Heart right ventricle (tissue), 16 donors: ENCODE results near the gene C5orf47. TPM values are rescaled to one million over a fixed set of nuclear protein-coding genes. Genes with fewer than 3 reads are reported as not detected.
A peak's percentile ranks its signal among the peaks of the same experiment; 100 is the strongest.

ENCODE experiments used
- ATAC-seq, 8 donors: fragments of 200-7000 bp; cut with Tn5 transposase; one replicate each; pipeline ENCODE4 v1.9.1; 2020; ENCODE audit warnings: mild to moderate bottlenecking in 8 of 8, moderate library complexity in 8 of 8, moderate number of reproducible peaks in 1 of 8
- DNase-seq, 2 donors: peaks; one replicate each; pipeline ENCODE4 v3.0.0-alpha.2; 2020
- H3K27ac ChIP-seq, 10 donors: fragments of 200-600 bp; sonication (generic) in 2 of 10; one replicate each; pipeline versions ENCODE4 v1.5.0 to v1.8.0; 2020 to 2022; ENCODE audit warnings: mild to moderate bottlenecking in 3 of 10
- H3K27me3 ChIP-seq, 7 donors: fragments of 200-600 bp; one replicate each; pipeline ENCODE4 v1.8.0; 2021 to 2022; ENCODE audit warnings: mild to moderate bottlenecking in 2 of 7
- H3K36me3 ChIP-seq, 9 donors: fragments of 200-600 bp; sonication (generic) in 1 of 9; one replicate each; pipeline versions ENCODE4 v1.5.0 to v1.8.0; 2020 to 2022; ENCODE audit warnings: mild to moderate bottlenecking in 2 of 9
- H3K4me1 ChIP-seq, 9 donors: fragments of 200-600 bp; sonication (generic) in 1 of 9; one replicate each; pipeline versions ENCODE4 v1.5.0 to v1.8.0; 2020 to 2022; ENCODE audit warnings: mild to moderate bottlenecking in 4 of 9
- H3K4me3 ChIP-seq, 10 donors: fragments of 200-600 bp; sonication (generic) in 2 of 10; one replicate each; pipeline versions ENCODE4 v1.5.0 to v1.8.0; 2020 to 2022; ENCODE audit warnings: mild to moderate bottlenecking in 7 of 10, moderate library complexity in 2 of 10
- H3K9me3 ChIP-seq, 11 donors: fragments of 200-600 bp in 10 of 11; sonication (generic) in 2 of 11; one replicate each; pipeline versions ENCODE4 v1.5.0 to v1.8.0; 2013 to 2022; ENCODE audit warnings: mild to moderate bottlenecking in 2 of 11, control low read depth in 1 of 11, moderate library complexity in 1 of 11
- CTCF ChIP-seq, 9 donors: fragments of 200-600 bp; sonication (generic) in 2 of 9; IDR thresholded peaks; one replicate each; pipeline versions ENCODE4 v1.5.0 to v1.8.0; 2021 to 2022; ENCODE audit warnings: antibody characterized with exemption in 9 of 9, mild to moderate bottlenecking in 5 of 9, moderate library complexity in 1 of 9
- WGBS, 2 donors: extraction: QIAGEN DNeasy Blood & Tissue Kit; methylation state at CpG; one replicate each; pipeline ENCODE4 v1.1.7; 2013; ENCODE audit warnings: inconsistent platforms in 1 of 2; 5-methylcytosine and 5-hydroxymethylcytosine counted together
- intact Hi-C, 10 donors: fragments of 100-400 bp; cut with DNase I; formaldehyde crosslinking; loops; one replicate each; pipeline versions ENCODE4 v1.11.1 to v1.14.2; 2022
- polyA plus RNA-seq, 2 donors: library from polyadenylated mRNA; stranded (reverse); fragments of 200-250 nt; gene quantifications; one replicate each; pipeline ENCODE4 v1.2.3, GENCODE V29; 2013
- total RNA-seq, 10 donors: library from RNA; stranded (reverse); fragmentation: NEBNext Ultra II Directional in 3 of 10; extraction: Animal tissue kit (Norgen Biotek cat#: 25700) in 3 of 10; gene quantifications; one replicate each; pipeline versions ENCODE4 v1.2.1 to v1.2.4, GENCODE V29; 2021 to 2023
- donor health status: Arrhythmogenic right ventricular cardiomyopathy.
- donor health status: ischemic (EF 13 %, LVEDD 7.1; RV severe dilation, severe dysfunction).
- donor health status: healthy with polysubstance abuse.
- donor health status: DM: no; HTN: yes; CAD: no.
- donor health status: DM: no; HTN: no; CAD: no.
- donor health status: ischemic (EF 25% LVEDD 6.9; RV normal size, moderate dysfunction).
- donor health status: ischemic (EF 25% LVEDD 5.7; RV mildly dilated, moderate dysfunction).
- donor health status: healthy.
- donor health status: DM: yes; HTN: yes; CAD: no.
- donor health status: Ischemic cardiomyopathy.
- donor health status: ischemic (EF 35%, LVEDD 5.7; RV mildly dilated, moderate dysfunction).
- donor health status: nonischemic (EF 11% LVEDD 7.7; RV severe dilation, severe dysfunction).
- donor health status: DM: yes; HTN: yes; CAD: no.
- donor health status: PGD.
- donor health status: ischemic (EF 29% LVEDD 5.4; RV normal size, mild dysfunction).
- donor health status: nonischemic (EF 23%, LVEDD 6.1; RV moderate dilation, normal function).

C5orf47 gene
- total and polyA plus RNA-seq, 12 donors = 0.09 to 0.31 (median 0.21) TPM; not detected in 5

- Histone ChIP-seq H3K4me1 (no peaks in the 10 kb centered on the region), H3K27ac (no peak overlapping the region), H3K4me3 (no peak overlapping the region), H3K27me3 (peaks cover 0 to 15% (median 8%) of the 10 kb centered on the region in 7 donors), H3K9me3 (no peaks in the 10 kb centered on the region), H3K36me3 (no peaks in the 10 kb centered on the region)
- ATAC-seq = no peak
- no peak for DNase-seq
- WGBS, 2 donors = 76 to 81% methylated on average over 6 of the region's 6 CpGs
- no peak for TF ChIP-seq CTCF (IDR thresholded peaks at IDR 0.05)
- intact Hi-C loops = loop anchor here (1.0 to 5.0 kb wide), 6 partner anchors 266 to 273 kb away; no protein-coding TSS in a partner anchor
Measured at GRCh38 chr5:174044466-174045254, 55.7 kb downstream of the C5orf47 start.

- intact Hi-C loops = loop anchor here (1.0 to 5.0 kb wide), 6 partner anchors 265 to 272 kb away; no protein-coding TSS in a partner anchor
- DNase-seq = peak; percentile 77 to 79
Measured at GRCh38 chr5:174045470-174046025, 56.6 kb downstream of the C5orf47 start, which contains the start of gene NSG2. NSG2 (plus strand) TSS chr5:174045706; CDS start chr5:174046756, 1,050 bp downstream.

GRCh38 chr5:174046558-174046957, 57.6 kb downstream of the C5orf47 start:
- intact Hi-C loops = loop anchor here in 3 of 10 donors (5.0 kb wide), 2 partner anchors 266 to 271 kb away; no protein-coding TSS in a partner anchor
- H3K27me3 ChIP-seq = peaks cover 0 to 9% (median 1%) of the 10 kb centered on the region in 7 donors
- H3K27ac ChIP-seq = no peak overlapping the region
- TF ChIP-seq CTCF (IDR thresholded peaks at IDR 0.05) = no peak
- no peaks in the 10 kb centered on the region for H3K4me1 ChIP-seq
- H3K9me3 ChIP-seq = no peaks in the 10 kb centered on the region
- no peak overlapping the region for H3K4me3 ChIP-seq
- H3K36me3 ChIP-seq = no peaks in the 10 kb centered on the region
- DNase-seq (no peak), ATAC-seq (no peak)
- WGBS, 2 donors = 39 to 47% methylated on average over 5 of the region's 5 CpGs

More at GRCh38 chr5:174045470-174046025, 56.6 kb downstream of the C5orf47 start, which contains the start of gene NSG2:
- ATAC-seq = peak; percentile 92 to 100 (median 98)
- H3K4me1 ChIP-seq = no peaks in the 10 kb centered on the region
- 4% methylated on average over 17 of the region's 17 CpGs for WGBS, 2 donors
- no peaks in the 10 kb centered on the region for H3K9me3 ChIP-seq
- no peak within 1 kb of the TSS for H3K4me3 ChIP-seq
- TF ChIP-seq CTCF (IDR thresholded peaks at IDR 0.05) = peak; percentile 34 to 81 (median 69)
- H3K36me3 ChIP-seq = no peaks in the 10 kb centered on the region
- peaks cover 0 to 13% (median 6%) of the 10 kb centered on the region in 7 donors for H3K27me3 ChIP-seq
- no peak within 1 kb of the TSS for H3K27ac ChIP-seq

GRCh38 chr5:174047472-174048099, 58.6 kb downstream of the C5orf47 start:
- ATAC-seq (no peak), DNase-seq (no peak)
- H3K4me1 ChIP-seq = no peaks in the 10 kb centered on the region
- intact Hi-C loops = loop anchor here in 3 of 10 donors (5.0 kb wide), 2 partner anchors 265 to 270 kb away; no protein-coding TSS in a partner anchor
- peaks cover 0 to 9% (median 0%) of the 10 kb centered on the region in 7 donors for H3K27me3 ChIP-seq
- no peaks in the 10 kb centered on the region for H3K36me3 ChIP-seq
- WGBS, 2 donors = 69 to 70% methylated on average over 4 of the region's 4 CpGs
- H3K4me3 ChIP-seq = no peak overlapping the region
- H3K9me3 ChIP-seq = no peaks in the 10 kb centered on the region
- no peak overlapping the region for H3K27ac ChIP-seq
- TF ChIP-seq CTCF (IDR thresholded peaks at IDR 0.05) = no peak
